ENCODE results near the gene AHSA1. TPM values are rescaled to one million over a fixed set of nuclear protein-coding genes. Genes with fewer than 3 reads are reported as not detected.

The AHSA1 gene
- polyA plus RNA-seq, 1 of the 3 experiments (the other 2 are of a cell fraction), result 366 TPM

DNA sequence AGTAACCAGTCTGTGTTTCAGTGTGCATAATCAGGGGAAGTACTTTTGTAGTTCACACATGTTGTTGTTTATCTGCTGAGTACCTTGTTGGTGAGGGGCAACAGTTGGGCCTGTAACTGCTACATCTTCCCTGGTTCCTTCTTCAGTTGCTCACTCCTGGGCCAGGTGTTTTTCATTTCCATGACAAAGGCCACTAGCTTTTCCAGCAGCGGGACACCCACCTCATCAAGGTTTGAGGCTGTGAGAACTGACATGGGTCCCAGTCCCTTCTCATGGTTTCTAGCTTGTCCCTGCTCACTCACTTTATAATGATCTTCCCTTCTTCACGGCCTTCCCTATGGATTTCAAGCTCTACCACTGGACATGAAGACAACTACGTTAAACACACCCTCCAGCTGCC, 33.0 kb upstream of the AHSA1 start:
- CTCF ChIA-PET, result interaction anchor here (0.8 kb wide), 2 partner anchors 16 to 18 kb away, joined by 3 read pairs; no protein-coding TSS in a partner anchor
- Histone ChIP-seq H3K27me3 (ENCODE audit: insufficient read depth) (no peaks in the 10 kb centered on the region), H3K4me2 (no peak overlapping the region), H2AFZ (ENCODE audit: low read depth) (no peak overlapping the region), H3K4me1 (ENCODE audit: control insufficient read depth in 1 of 2, insufficient read depth in 2 of 2, low read depth in 1 of 2, low read length in 1 of 2) (no peaks in the 10 kb centered on the region), H3K9me3 (peaks cover 8% of the 10 kb centered on the region; the same call in 1 of the 2 replicates), H3K9me2 (no peaks in the 10 kb centered on the region), H3K27ac (ENCODE audit: low read depth in 2 of 2, low read length in 1 of 2) (no peak overlapping the region), H3K36me3 (replicated peaks in 1 of 2; ENCODE audit: control insufficient read depth in 1 of 2, insufficient read depth in 2 of 2, low read length in 1 of 2) (peaks cover 54 to 85% of the 10 kb centered on the region in 2 experiments), H3K9ac (no peak overlapping the region), H3F3A (replicated peaks; ENCODE audit: insufficient read depth) (peaks cover 3% of the 10 kb centered on the region), H4K20me1 (ENCODE audit: insufficient read depth) (no peaks in the 10 kb centered on the region), H3K4me3 (ENCODE audit: low read depth in 2 of 2, low read length in 1 of 2) (no peak overlapping the region), H3K79me2 (ENCODE audit: insufficient read depth) (no peaks in the 10 kb centered on the region)
- WGBS (ENCODE audit: low lambda C conversion rate), result 93% methylated on average over 3 of the region's 3 CpGs
- POLR2A ChIA-PET, result interaction anchor here (0.6 kb wide), 1 partner anchor 23 kb away, joined by 3 read pairs; no protein-coding TSS in a partner anchor
- no peak for DNase-seq
- TF ChIP-seq, protein P1, sequence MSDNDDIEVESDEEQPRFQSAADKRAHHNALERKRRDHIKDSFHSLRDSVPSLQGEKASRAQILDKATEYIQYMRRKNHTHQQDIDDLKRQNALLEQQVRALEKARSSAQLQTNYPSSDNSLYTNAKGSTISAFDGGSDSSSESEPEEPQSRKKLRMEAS (IDR thresholded peaks at IDR 0.05; ENCODE audit: low read depth), result no peak
- TF ChIP-seq FOXM1 (IDR thresholded peaks at IDR 0.05; ENCODE audit: low read depth) (no peak), RXRA (IDR thresholded peaks at IDR 0.05; ENCODE audit: borderline replicate concordance, low read depth) (no peak), ELF1 (IDR thresholded peaks at IDR 0.05) (no peak), NRF1 (IDR thresholded peaks at IDR 0.05; ENCODE audit: low read depth, low read length) (no peak), RFX5 (IDR thresholded peaks at IDR 0.05; ENCODE audit: low read length) (no peak), EZH2phosphoT487 (IDR thresholded peaks at IDR 0.05; ENCODE audit: borderline replicate concordance, low read depth) (no peak), RCOR1 (IDR thresholded peaks at IDR 0.05; ENCODE audit: low read length) (no peak), FOXJ3 (CRISPR knock-in tag; IDR thresholded peaks at IDR 0.05) (no peak), MXI1 (IDR thresholded peaks at IDR 0.05; ENCODE audit: low read depth, low read length) (no peak), YY1 (IDR thresholded peaks at IDR 0.05; ENCODE audit: low read depth) (no peak), MEF2A (IDR thresholded peaks at IDR 0.05; ENCODE audit: borderline replicate concordance, low read depth) (no peak), TAF1 (IDR thresholded peaks at IDR 0.05; ENCODE audit: borderline replicate concordance, low read depth, low read length) (no peak)
- TF ChIP-seq, protein P2, sequence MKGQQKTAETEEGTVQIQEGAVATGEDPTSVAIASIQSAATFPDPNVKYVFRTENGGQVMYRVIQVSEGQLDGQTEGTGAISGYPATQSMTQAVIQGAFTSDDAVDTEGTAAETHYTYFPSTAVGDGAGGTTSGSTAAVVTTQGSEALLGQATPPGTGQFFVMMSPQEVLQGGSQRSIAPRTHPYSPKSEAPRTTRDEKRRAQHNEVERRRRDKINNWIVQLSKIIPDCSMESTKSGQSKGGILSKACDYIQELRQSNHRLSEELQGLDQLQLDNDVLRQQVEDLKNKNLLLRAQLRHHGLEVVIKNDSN (IDR thresholded peaks at IDR 0.05; ENCODE audit: borderline replicate concordance, low read depth), result no peak
- TF ChIP-seq, protein P3, sequence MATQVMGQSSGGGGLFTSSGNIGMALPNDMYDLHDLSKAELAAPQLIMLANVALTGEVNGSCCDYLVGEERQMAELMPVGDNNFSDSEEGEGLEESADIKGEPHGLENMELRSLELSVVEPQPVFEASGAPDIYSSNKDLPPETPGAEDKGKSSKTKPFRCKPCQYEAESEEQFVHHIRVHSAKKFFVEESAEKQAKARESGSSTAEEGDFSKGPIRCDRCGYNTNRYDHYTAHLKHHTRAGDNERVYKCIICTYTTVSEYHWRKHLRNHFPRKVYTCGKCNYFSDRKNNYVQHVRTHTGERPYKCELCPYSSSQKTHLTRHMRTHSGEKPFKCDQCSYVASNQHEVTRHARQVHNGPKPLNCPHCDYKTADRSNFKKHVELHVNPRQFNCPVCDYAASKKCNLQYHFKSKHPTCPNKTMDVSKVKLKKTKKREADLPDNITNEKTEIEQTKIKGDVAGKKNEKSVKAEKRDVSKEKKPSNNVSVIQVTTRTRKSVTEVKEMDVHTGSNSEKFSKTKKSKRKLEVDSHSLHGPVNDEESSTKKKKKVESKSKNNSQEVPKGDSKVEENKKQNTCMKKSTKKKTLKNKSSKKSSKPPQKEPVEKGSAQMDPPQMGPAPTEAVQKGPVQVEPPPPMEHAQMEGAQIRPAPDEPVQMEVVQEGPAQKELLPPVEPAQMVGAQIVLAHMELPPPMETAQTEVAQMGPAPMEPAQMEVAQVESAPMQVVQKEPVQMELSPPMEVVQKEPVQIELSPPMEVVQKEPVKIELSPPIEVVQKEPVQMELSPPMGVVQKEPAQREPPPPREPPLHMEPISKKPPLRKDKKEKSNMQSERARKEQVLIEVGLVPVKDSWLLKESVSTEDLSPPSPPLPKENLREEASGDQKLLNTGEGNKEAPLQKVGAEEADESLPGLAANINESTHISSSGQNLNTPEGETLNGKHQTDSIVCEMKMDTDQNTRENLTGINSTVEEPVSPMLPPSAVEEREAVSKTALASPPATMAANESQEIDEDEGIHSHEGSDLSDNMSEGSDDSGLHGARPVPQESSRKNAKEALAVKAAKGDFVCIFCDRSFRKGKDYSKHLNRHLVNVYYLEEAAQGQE (IDR thresholded peaks at IDR 0.05; ENCODE audit: low read depth, low read length), result no peak
- TF ChIP-seq, protein P4, sequence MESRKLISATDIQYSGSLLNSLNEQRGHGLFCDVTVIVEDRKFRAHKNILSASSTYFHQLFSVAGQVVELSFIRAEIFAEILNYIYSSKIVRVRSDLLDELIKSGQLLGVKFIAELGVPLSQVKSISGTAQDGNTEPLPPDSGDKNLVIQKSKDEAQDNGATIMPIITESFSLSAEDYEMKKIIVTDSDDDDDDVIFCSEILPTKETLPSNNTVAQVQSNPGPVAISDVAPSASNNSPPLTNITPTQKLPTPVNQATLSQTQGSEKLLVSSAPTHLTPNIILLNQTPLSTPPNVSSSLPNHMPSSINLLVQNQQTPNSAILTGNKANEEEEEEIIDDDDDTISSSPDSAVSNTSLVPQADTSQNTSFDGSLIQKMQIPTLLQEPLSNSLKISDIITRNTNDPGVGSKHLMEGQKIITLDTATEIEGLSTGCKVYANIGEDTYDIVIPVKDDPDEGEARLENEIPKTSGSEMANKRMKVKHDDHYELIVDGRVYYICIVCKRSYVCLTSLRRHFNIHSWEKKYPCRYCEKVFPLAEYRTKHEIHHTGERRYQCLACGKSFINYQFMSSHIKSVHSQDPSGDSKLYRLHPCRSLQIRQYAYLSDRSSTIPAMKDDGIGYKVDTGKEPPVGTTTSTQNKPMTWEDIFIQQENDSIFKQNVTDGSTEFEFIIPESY (IDR thresholded peaks at IDR 0.05; ENCODE audit: borderline replicate concordance, low read depth), result no peak
- TF ChIP-seq, protein P5, sequence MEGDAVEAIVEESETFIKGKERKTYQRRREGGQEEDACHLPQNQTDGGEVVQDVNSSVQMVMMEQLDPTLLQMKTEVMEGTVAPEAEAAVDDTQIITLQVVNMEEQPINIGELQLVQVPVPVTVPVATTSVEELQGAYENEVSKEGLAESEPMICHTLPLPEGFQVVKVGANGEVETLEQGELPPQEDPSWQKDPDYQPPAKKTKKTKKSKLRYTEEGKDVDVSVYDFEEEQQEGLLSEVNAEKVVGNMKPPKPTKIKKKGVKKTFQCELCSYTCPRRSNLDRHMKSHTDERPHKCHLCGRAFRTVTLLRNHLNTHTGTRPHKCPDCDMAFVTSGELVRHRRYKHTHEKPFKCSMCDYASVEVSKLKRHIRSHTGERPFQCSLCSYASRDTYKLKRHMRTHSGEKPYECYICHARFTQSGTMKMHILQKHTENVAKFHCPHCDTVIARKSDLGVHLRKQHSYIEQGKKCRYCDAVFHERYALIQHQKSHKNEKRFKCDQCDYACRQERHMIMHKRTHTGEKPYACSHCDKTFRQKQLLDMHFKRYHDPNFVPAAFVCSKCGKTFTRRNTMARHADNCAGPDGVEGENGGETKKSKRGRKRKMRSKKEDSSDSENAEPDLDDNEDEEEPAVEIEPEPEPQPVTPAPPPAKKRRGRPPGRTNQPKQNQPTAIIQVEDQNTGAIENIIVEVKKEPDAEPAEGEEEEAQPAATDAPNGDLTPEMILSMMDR (IDR thresholded peaks at IDR 0.05), result no peak
- TF ChIP-seq, protein P6, sequence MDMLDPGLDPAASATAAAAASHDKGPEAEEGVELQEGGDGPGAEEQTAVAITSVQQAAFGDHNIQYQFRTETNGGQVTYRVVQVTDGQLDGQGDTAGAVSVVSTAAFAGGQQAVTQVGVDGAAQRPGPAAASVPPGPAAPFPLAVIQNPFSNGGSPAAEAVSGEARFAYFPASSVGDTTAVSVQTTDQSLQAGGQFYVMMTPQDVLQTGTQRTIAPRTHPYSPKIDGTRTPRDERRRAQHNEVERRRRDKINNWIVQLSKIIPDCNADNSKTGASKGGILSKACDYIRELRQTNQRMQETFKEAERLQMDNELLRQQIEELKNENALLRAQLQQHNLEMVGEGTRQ (IDR thresholded peaks at IDR 0.05; ENCODE audit: borderline replicate concordance, low read depth, low read length), result no peak

Data from SK-N-SH (cell line).